Measurements from ENCODE around the gene THSD4.

The THSD4 gene

DNA sequence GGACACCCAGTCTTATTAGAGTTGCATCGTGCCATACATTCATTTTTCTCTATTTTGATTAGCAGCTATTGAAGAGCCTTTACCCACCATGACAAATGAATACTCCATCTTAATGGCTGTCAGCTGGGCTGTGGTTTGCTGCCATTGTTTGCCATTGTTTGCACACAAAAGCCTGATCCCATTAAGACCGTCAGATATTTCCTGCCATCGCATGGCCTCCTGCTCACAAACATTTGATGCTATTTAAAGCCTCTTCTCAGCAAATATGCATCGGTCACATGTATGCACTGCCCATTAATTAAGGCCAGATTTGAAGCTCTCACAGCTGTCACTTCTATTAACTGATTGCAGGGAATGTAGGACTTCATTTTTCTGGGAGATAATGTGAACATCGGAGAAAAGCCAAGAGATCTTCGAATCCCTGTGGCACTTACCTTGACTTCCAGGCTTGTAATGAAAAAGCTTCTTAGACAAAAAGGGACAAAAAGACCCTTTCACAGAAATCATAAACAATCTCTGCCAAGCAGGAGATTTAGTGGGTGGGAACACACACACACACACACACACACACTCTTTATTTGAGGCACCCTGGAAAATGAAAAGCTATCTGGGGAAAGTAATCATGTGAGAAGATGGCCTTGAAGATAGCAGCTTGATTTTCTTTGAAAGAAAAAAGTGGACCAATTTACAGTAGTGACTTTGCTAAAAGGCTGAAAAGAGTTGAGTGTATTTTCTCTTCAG, 519.7 kb downstream of the THSD4 start:
- H3K27ac ChIP-seq (ENCODE audit: low read depth, low read length, severe bottlenecking) = no peak overlapping the region
- no peaks in the 10 kb centered on the region for H3K36me3 ChIP-seq (ENCODE audit: control insufficient read depth, insufficient read depth, low read length)
- H3K4me1 ChIP-seq (ENCODE audit: control insufficient read depth, insufficient read depth, low read length, poor library complexity, severe bottlenecking) = no peaks in the 10 kb centered on the region
- H3K4me3 ChIP-seq (ENCODE audit: extremely low read depth, insufficient read depth, low read length, poor library complexity, severe bottlenecking) = no peak overlapping the region
- H3K9me3 ChIP-seq (ENCODE audit: control insufficient read depth, low read length) = no peaks in the 10 kb centered on the region
- 46 to 54% methylated on average over 3 to 4 of the region's 6 CpGs for WGBS, 2 experiments (ENCODE audit: insufficient coverage in 2 of 2)

GRCh38 chr15:71635735-71636134, 520.5 kb downstream of the THSD4 start:
- no peaks in the 10 kb centered on the region for H3K4me1 ChIP-seq (ENCODE audit: control insufficient read depth, insufficient read depth, low read length, poor library complexity, severe bottlenecking)
- no peak overlapping the region for H3K4me3 ChIP-seq (ENCODE audit: extremely low read depth, insufficient read depth, low read length, poor library complexity, severe bottlenecking)
- 78 to 100% methylated on average over 1 of the region's 2 CpGs for WGBS, 2 experiments (ENCODE audit: insufficient coverage in 2 of 2)
- H3K36me3 ChIP-seq (ENCODE audit: control insufficient read depth, insufficient read depth, low read length) = no peaks in the 10 kb centered on the region
- H3K27ac ChIP-seq (ENCODE audit: low read depth, low read length, severe bottlenecking) = no peak overlapping the region
- H3K9me3 ChIP-seq (ENCODE audit: control insufficient read depth, low read length) = no peaks in the 10 kb centered on the region

DNA sequence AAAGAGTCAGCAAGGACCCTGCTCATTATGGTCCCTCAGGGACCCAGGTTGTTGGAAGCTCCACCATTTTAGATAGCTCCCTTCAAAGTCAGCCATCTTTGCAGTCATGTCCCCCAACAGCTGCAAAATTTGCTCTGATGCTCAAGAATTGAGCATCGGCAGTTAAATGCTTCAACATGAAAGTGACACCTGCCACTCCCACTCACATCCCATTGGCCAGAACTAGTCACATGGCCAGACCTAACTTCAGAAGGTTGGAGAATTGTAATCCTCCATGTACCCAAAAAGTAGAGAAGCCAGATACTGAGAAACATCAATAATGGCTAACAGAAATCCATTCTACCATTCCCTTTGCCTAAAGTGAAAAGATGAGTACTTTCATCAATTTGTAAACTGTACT, 523.6 kb downstream of the THSD4 start:
- H3K27ac ChIP-seq (ENCODE audit: low read depth, low read length, severe bottlenecking) = no peak overlapping the region
- H3K4me3 ChIP-seq (ENCODE audit: extremely low read depth, insufficient read depth, low read length, poor library complexity, severe bottlenecking) = no peak overlapping the region
- no peaks in the 10 kb centered on the region for H3K36me3 ChIP-seq (ENCODE audit: control insufficient read depth, insufficient read depth, low read length)
- H3K9me3 ChIP-seq (ENCODE audit: control insufficient read depth, low read length) = no peaks in the 10 kb centered on the region
- H3K4me1 ChIP-seq (ENCODE audit: control insufficient read depth, insufficient read depth, low read length, poor library complexity, severe bottlenecking) = no peaks in the 10 kb centered on the region
- 83% methylated on average over 1 of the region's 1 CpG; no CpG with 5 or more reads in 1 of the 2 experiments for WGBS, 2 experiments (ENCODE audit: insufficient coverage in 2 of 2)

DNA sequence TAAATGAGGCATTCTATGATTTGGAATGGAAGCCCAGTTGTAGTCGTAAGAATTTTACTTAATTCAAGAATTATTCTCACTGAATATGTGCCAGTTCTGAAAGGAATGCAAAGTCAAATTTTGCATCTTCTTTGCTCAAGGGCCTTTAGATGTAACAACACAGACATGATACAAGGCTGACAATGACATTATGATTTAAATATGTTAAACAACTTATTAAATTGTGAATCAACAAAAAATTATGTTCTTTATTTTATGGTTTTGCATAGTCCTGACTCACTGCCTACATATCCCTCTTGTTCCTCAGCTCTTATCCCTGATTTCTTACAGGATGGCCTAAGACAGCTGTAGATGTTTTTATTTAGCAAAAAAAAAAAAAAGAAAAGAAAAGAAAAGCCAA, 524.2 kb downstream of the THSD4 start:
- H3K27ac ChIP-seq (ENCODE audit: low read depth, low read length, severe bottlenecking) = no peak overlapping the region
- no peak overlapping the region for H3K4me3 ChIP-seq (ENCODE audit: extremely low read depth, insufficient read depth, low read length, poor library complexity, severe bottlenecking)
- no peaks in the 10 kb centered on the region for H3K9me3 ChIP-seq (ENCODE audit: control insufficient read depth, low read length)
- WGBS, 2 experiments (ENCODE audit: insufficient coverage in 2 of 2) = no CpG with 5 or more reads among the region's 1 CpG
- H3K4me1 ChIP-seq (ENCODE audit: control insufficient read depth, insufficient read depth, low read length, poor library complexity, severe bottlenecking) = no peaks in the 10 kb centered on the region
- no peaks in the 10 kb centered on the region for H3K36me3 ChIP-seq (ENCODE audit: control insufficient read depth, insufficient read depth, low read length)

GRCh38 chr15:71643918-71644317, 528.6 kb downstream of the THSD4 start:
- H3K4me3 ChIP-seq (ENCODE audit: extremely low read depth, insufficient read depth, low read length, poor library complexity, severe bottlenecking) = no peak overlapping the region
- no peaks in the 10 kb centered on the region for H3K36me3 ChIP-seq (ENCODE audit: control insufficient read depth, insufficient read depth, low read length)
- H3K4me1 ChIP-seq (ENCODE audit: control insufficient read depth, insufficient read depth, low read length, poor library complexity, severe bottlenecking) = no peaks in the 10 kb centered on the region
- peaks cover 5% of the 10 kb centered on the region for H3K9me3 ChIP-seq (ENCODE audit: control insufficient read depth, low read length)
- no CpG with 5 or more reads among the region's 2 CpGs for WGBS, 2 experiments (ENCODE audit: insufficient coverage in 2 of 2)
- H3K27ac ChIP-seq (ENCODE audit: low read depth, low read length, severe bottlenecking) = no peak overlapping the region

DNA sequence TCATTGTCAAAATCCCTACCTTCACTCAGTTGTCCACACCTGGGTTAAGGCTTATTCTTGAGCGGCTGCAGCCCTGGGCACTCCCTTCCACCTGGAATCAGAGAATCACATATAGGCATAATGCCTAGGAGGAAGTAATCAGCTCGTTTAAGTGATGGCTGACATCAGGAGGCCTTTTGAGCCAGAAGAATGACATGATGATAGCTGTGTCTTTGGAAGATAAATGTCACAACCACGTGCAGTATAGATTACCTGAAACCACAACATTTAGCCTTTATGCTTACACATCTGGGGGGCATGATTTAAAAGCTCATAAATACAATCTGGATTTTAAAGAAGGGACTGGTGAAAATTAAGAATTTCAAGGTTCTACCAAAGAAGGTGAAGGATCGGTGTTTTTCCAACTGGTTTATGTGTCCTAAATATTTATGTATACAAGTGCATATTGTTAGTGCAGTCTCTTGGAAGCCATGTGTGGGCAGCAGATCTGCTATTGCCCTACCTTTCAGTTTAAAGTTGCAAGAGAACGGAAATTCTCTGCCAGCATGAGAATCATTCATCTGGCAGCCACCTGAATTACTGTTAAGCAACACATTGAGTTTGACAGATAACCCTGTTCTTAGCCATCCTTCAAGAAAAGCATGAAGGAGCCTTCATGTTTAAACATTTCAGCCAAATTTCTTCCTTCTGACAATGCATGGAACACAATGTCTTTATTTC, 531.7 kb downstream of the THSD4 start:
- Histone ChIP-seq H3K9me3 (ENCODE audit: control insufficient read depth, low read length) (peaks cover 5% of the 10 kb centered on the region), H3K27ac (ENCODE audit: low read depth, low read length, severe bottlenecking) (no peak overlapping the region), H3K36me3 (ENCODE audit: control insufficient read depth, insufficient read depth, low read length) (no peaks in the 10 kb centered on the region), H3K4me1 (ENCODE audit: control insufficient read depth, insufficient read depth, low read length, poor library complexity, severe bottlenecking) (no peaks in the 10 kb centered on the region), H3K4me3 (ENCODE audit: extremely low read depth, insufficient read depth, low read length, poor library complexity, severe bottlenecking) (no peak overlapping the region)
- whole genome bisulfite sequencing, 2 experiments (ENCODE audit: insufficient coverage in 2 of 2) = 75 to 87% methylated on average over 1 to 3 of the region's 5 CpGs

DNA sequence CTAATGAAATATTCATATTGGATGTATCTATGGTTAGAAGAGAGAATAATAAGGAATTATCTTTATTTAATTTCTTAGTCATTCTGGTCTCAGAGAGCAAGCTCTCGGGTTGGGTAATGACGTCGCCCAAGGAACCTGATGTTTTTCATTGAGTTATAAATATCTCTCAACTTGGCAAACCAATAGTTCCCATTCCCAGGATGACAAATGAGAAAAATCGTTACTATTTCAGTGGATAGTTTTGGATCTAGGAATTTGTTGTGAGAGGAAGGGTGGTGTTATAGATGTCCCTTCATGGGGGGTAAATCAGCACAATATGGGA, 532.2 kb downstream of the THSD4 start:
- 93 to 100% methylated on average over 3 of the region's 4 CpGs for WGBS, 2 experiments (ENCODE audit: insufficient coverage in 2 of 2)
- Histone ChIP-seq H3K4me3 (ENCODE audit: extremely low read depth, insufficient read depth, low read length, poor library complexity, severe bottlenecking) (no peak overlapping the region), H3K9me3 (ENCODE audit: control insufficient read depth, low read length) (peaks cover 5% of the 10 kb centered on the region), H3K27ac (ENCODE audit: low read depth, low read length, severe bottlenecking) (no peak overlapping the region), H3K36me3 (ENCODE audit: control insufficient read depth, insufficient read depth, low read length) (no peaks in the 10 kb centered on the region), H3K4me1 (ENCODE audit: control insufficient read depth, insufficient read depth, low read length, poor library complexity, severe bottlenecking) (no peaks in the 10 kb centered on the region)

- 80 to 100% methylated on average over 1 to 2 of the region's 3 CpGs for WGBS, 2 experiments (ENCODE audit: insufficient coverage in 2 of 2)
- Histone ChIP-seq H3K36me3 (ENCODE audit: control insufficient read depth, insufficient read depth, low read length) (no peaks in the 10 kb centered on the region), H3K27ac (ENCODE audit: low read depth, low read length, severe bottlenecking) (no peak overlapping the region), H3K4me1 (ENCODE audit: control insufficient read depth, insufficient read depth, low read length, poor library complexity, severe bottlenecking) (no peaks in the 10 kb centered on the region), H3K4me3 (ENCODE audit: extremely low read depth, insufficient read depth, low read length, poor library complexity, severe bottlenecking) (no peak overlapping the region), H3K9me3 (ENCODE audit: control insufficient read depth, low read length) (peaks cover 5% of the 10 kb centered on the region)
Observed at GRCh38 chr15:71648095-71648494, 532.8 kb downstream of the THSD4 start.

DNA sequence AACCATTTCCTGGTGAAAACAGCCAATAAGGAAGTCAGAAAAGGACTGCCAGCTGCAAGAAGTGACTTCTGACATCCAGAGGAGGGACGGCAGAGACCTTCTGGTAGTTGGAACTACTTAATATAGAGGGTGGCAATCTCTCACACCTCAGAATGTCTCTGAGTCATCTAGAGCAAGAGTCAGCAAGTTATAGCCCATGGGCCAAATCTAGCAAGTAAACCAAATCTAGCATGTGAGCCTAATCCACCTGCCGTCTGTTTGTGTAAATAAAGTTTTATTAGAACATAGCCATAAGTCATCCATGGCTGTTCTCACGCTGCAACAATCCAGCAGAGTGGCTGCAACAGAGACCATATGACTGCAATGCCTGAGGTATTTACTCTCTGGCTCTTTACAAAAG, 534.6 kb downstream of the THSD4 start:
- Histone ChIP-seq H3K27ac (ENCODE audit: low read depth, low read length, severe bottlenecking) (no peak overlapping the region), H3K4me3 (ENCODE audit: extremely low read depth, insufficient read depth, low read length, poor library complexity, severe bottlenecking) (no peak overlapping the region), H3K36me3 (ENCODE audit: control insufficient read depth, insufficient read depth, low read length) (no peaks in the 10 kb centered on the region), H3K4me1 (ENCODE audit: control insufficient read depth, insufficient read depth, low read length, poor library complexity, severe bottlenecking) (peaks cover 3% of the 10 kb centered on the region), H3K9me3 (ENCODE audit: control insufficient read depth, low read length) (peaks cover 3% of the 10 kb centered on the region)
- WGBS, 2 experiments (ENCODE audit: insufficient coverage in 2 of 2) = 82 to 92% methylated on average over 1 to 2 of the region's 3 CpGs

- Histone ChIP-seq H3K36me3 (ENCODE audit: control insufficient read depth, insufficient read depth, low read length) (no peaks in the 10 kb centered on the region), H3K4me3 (ENCODE audit: extremely low read depth, insufficient read depth, low read length, poor library complexity, severe bottlenecking) (no peak overlapping the region), H3K27ac (ENCODE audit: low read depth, low read length, severe bottlenecking) (no peak overlapping the region), H3K9me3 (ENCODE audit: control insufficient read depth, low read length) (no peaks in the 10 kb centered on the region), H3K4me1 (ENCODE audit: control insufficient read depth, insufficient read depth, low read length, poor library complexity, severe bottlenecking) (peaks cover 3% of the 10 kb centered on the region)
- 94 to 95% methylated on average over 4 to 6 of the region's 9 CpGs for WGBS, 2 experiments (ENCODE audit: insufficient coverage in 2 of 2)
Observed at GRCh38 chr15:71650603-71651002, 535.3 kb downstream of the THSD4 start.

GRCh38 chr15:71651750-71652186, 536.5 kb downstream of the THSD4 start:
- H3K9me3 ChIP-seq (ENCODE audit: control insufficient read depth, low read length) = no peaks in the 10 kb centered on the region
- H3K4me1 ChIP-seq (ENCODE audit: control insufficient read depth, insufficient read depth, low read length, poor library complexity, severe bottlenecking) = peaks cover 3% of the 10 kb centered on the region
- H3K27ac ChIP-seq (ENCODE audit: low read depth, low read length, severe bottlenecking) = no peak overlapping the region
- 55 to 56% methylated on average over 5 of the region's 5 CpGs for WGBS, 2 experiments (ENCODE audit: insufficient coverage in 2 of 2)
- no peak overlapping the region for H3K4me3 ChIP-seq (ENCODE audit: extremely low read depth, insufficient read depth, low read length, poor library complexity, severe bottlenecking)
- H3K36me3 ChIP-seq (ENCODE audit: control insufficient read depth, insufficient read depth, low read length) = no peaks in the 10 kb centered on the region
